Right cardiac atrium (tissue), 5 donors: ENCODE measurements around the gene LTBP1. TPM values are rescaled to one million over a fixed set of nuclear protein-coding genes. Genes with fewer than 3 reads are reported as not detected.

ENCODE experiments used
- ATAC-seq, 2 donors: fragments of 200-7000 bp; cut with Tn5 transposase; one replicate each; pipeline versions ENCODE4 v1.8.0 to v1.9.1; 2020; ENCODE audit warnings: moderate library complexity in 2 of 2, mild to moderate bottlenecking in 1 of 2
- DNase-seq, 3 donors: peaks; one replicate each; pipeline ENCODE4 v3.0.0-alpha.2; 2020
- H3K27ac ChIP-seq: one replicate; pipeline ENCODE4 v1.5.1; 2013; ENCODE audit warnings: mild to moderate bottlenecking, low read length, control low read depth, moderate library complexity
- H3K27me3 ChIP-seq: one replicate; pipeline ENCODE4 v1.6.1; 2013; ENCODE audit not compliant: control insufficient read depth, insufficient read depth
- H3K4me1 ChIP-seq: one replicate; pipeline ENCODE4 v1.6.1; 2013; ENCODE audit warnings: low read length; ENCODE audit not compliant: control insufficient read depth, insufficient read depth
- H3K4me3 ChIP-seq: one replicate; pipeline ENCODE4 v1.5.1; 2013; ENCODE audit warnings: low read length, control low read depth
- H3K9me3 ChIP-seq: one replicate; pipeline ENCODE4 v1.6.1; 2013; ENCODE audit warnings: low read length; ENCODE audit not compliant: control insufficient read depth
- WGBS: extraction: QIAGEN DNeasy Blood & Tissue Kit; methylation state at CpG from one replicate; pipeline ENCODE4 v1.1.7; 2013; 5-methylcytosine and 5-hydroxymethylcytosine counted together
- intact Hi-C, 4 donors: fragments of 100-400 bp; cut with DNase I; formaldehyde crosslinking; loops; one replicate each; pipeline versions ENCODE4 v1.11.0 to v1.14.0; 2022 to 2023
- polyA plus RNA-seq: library from polyadenylated mRNA; stranded (reverse); fragments of 200-250 nt; gene quantifications from one replicate; pipeline ENCODE4 v1.2.3, GENCODE V29; 2013
- total RNA-seq, 4 donors: library from RNA; stranded (reverse); fragmentation: NEBNext Ultra II Directional; extraction: Animal tissue kit (Norgen Biotek cat#: 25700); gene quantifications; one replicate each; pipeline ENCODE4 v1.2.1, GENCODE V29; 2021
- donor health status: healthy with polysubstance abuse.
- donor health status: DM: no; HTN: yes; CAD: no.
- donor health status: DM: no; HTN: no; CAD: no.
- donor health status: DM: no; HTN: yes; CAD: no; lungs with severe emphysema.
- donor health status: DM: yes; HTN: yes; CAD: no.

LTBP1 gene
- total and polyA plus RNA-seq, 5 donors: 53.0 to 218 (median 113) TPM

GRCh38 chr2:33083699-33084387, 137.1 kb downstream of the LTBP1 start:
- WGBS: 67% methylated on average over 6 of the region's 6 CpGs
- DNase-seq (no peak), ATAC-seq (no peak)
- Histone ChIP-seq H3K27ac (no peak overlapping the region), H3K4me3 (no peak overlapping the region), H3K4me1 (peaks cover 17% of the 10 kb centered on the region), H3K9me3 (no peaks in the 10 kb centered on the region), H3K27me3 (no peaks in the 10 kb centered on the region)
- intact Hi-C loops: no loop called here

GRCh38 chr2:33084433-33084832, 137.7 kb downstream of the LTBP1 start:
- intact Hi-C loops: no loop called here
- H3K4me1 ChIP-seq: peaks cover 17% of the 10 kb centered on the region
- H3K4me3 ChIP-seq: no peak overlapping the region
- ATAC-seq (no peak), DNase-seq (no peak)
- WGBS: 76% methylated on average over 7 of the region's 7 CpGs
- no peaks in the 10 kb centered on the region for H3K9me3 ChIP-seq
- H3K27ac ChIP-seq: no peak overlapping the region
- no peaks in the 10 kb centered on the region for H3K27me3 ChIP-seq

- ATAC-seq: peak; percentile 59 to 64
- no peak overlapping the region for H3K27ac ChIP-seq
Measured at GRCh38 chr2:33085646-33086045, 138.9 kb downstream of the LTBP1 start.

GRCh38 chr2:33086400-33087015, 139.8 kb downstream of the LTBP1 start:
- 13% methylated on average over 9 of the region's 9 CpGs for WGBS
- intact Hi-C loops: no loop called here
- DNase-seq (no peak), ATAC-seq (peak; percentile 54 to 67)
- peaks cover 17% of the 10 kb centered on the region for H3K4me1 ChIP-seq
- H3K4me3 ChIP-seq: no peak overlapping the region
- no peaks in the 10 kb centered on the region for H3K27me3 ChIP-seq
- H3K27ac ChIP-seq: no peak overlapping the region
- no peaks in the 10 kb centered on the region for H3K9me3 ChIP-seq

More at GRCh38 chr2:33085646-33086045, 138.9 kb downstream of the LTBP1 start:
- no peaks in the 10 kb centered on the region for H3K27me3 ChIP-seq
- H3K4me1 ChIP-seq: peaks cover 17% of the 10 kb centered on the region
- H3K9me3 ChIP-seq: no peaks in the 10 kb centered on the region
- WGBS: 92% methylated on average over 1 of the region's 1 CpG
- no peak overlapping the region for H3K4me3 ChIP-seq
- intact Hi-C loops: no loop called here
- peak in 2 of 3 donors; percentile 20 to 65 for DNase-seq

GRCh38 chr2:33090553-33091134, 143.9 kb downstream of the LTBP1 start:
- H3K27me3 ChIP-seq: no peaks in the 10 kb centered on the region
- WGBS: 94% methylated on average over 4 of the region's 4 CpGs
- H3K4me1 ChIP-seq: peaks cover 8% of the 10 kb centered on the region
- intact Hi-C loops: no loop called here
- ATAC-seq (no peak), DNase-seq (no peak)
- no peaks in the 10 kb centered on the region for H3K9me3 ChIP-seq
- no peak overlapping the region for H3K4me3 ChIP-seq
- no peak overlapping the region for H3K27ac ChIP-seq

- intact Hi-C loops: no loop called here
- WGBS: 73% methylated on average over 5 of the region's 5 CpGs
- Histone ChIP-seq H3K27me3 (no peaks in the 10 kb centered on the region), H3K27ac (peak overlapping the region; percentile 23), H3K9me3 (no peaks in the 10 kb centered on the region), H3K4me1 (peaks cover 2% of the 10 kb centered on the region), H3K4me3 (no peak overlapping the region)
- ATAC-seq: peak; percentile 62 to 69
- DNase-seq: no peak
Measured at GRCh38 chr2:33091541-33092123, 144.9 kb downstream of the LTBP1 start.

GRCh38 chr2:33093283-33093993, 146.7 kb downstream of the LTBP1 start:
- Histone ChIP-seq H3K27me3 (no peaks in the 10 kb centered on the region), H3K4me1 (peaks cover 2% of the 10 kb centered on the region), H3K9me3 (no peaks in the 10 kb centered on the region), H3K27ac (no peak overlapping the region), H3K4me3 (no peak overlapping the region)
- 65% methylated on average over 6 of the region's 6 CpGs for WGBS
- no peak for DNase-seq
- intact Hi-C loops: no loop called here
- ATAC-seq: no peak

GRCh38 chr2:33094303-33094702, 147.6 kb downstream of the LTBP1 start:
- Histone ChIP-seq H3K27me3 (no peaks in the 10 kb centered on the region), H3K4me3 (no peak overlapping the region), H3K9me3 (no peaks in the 10 kb centered on the region), H3K4me1 (peaks cover 2% of the 10 kb centered on the region), H3K27ac (no peak overlapping the region)
- ATAC-seq (no peak), DNase-seq (no peak)
- WGBS: 44% methylated on average over 1 of the region's 1 CpG
- intact Hi-C loops: no loop called here

GRCh38 chr2:33099989-33100388, 153.2 kb downstream of the LTBP1 start:
- DNase-seq: no peak
- intact Hi-C loops: no loop called here
- Histone ChIP-seq H3K27ac (no peak overlapping the region), H3K27me3 (no peaks in the 10 kb centered on the region), H3K9me3 (no peaks in the 10 kb centered on the region), H3K4me3 (no peak overlapping the region), H3K4me1 (peaks cover 2% of the 10 kb centered on the region)
- 77% methylated on average over 4 of the region's 4 CpGs for WGBS
- peak; percentile 25 to 38 for ATAC-seq

GRCh38 chr2:33100921-33101320, 154.2 kb downstream of the LTBP1 start:
- ATAC-seq (no peak), DNase-seq (no peak)
- Histone ChIP-seq H3K9me3 (no peaks in the 10 kb centered on the region), H3K4me1 (peaks cover 2% of the 10 kb centered on the region), H3K27ac (no peak overlapping the region), H3K27me3 (no peaks in the 10 kb centered on the region), H3K4me3 (no peak overlapping the region)
- intact Hi-C loops: no loop called here
